ENCODE data around the gene NPAS3.

The NPAS3 gene

GRCh38 chr14:33809396-33809981, 870.8 kb downstream of the NPAS3 start:
- no peak overlapping the region for H3K4me3 ChIP-seq (ENCODE audit: low read depth, low read length)
- in situ Hi-C loops (cut with HindIII; ENCODE audit: low sequenced_read_pairs): no loop called here
- DNase-seq (ENCODE audit: low read depth): no peak
- TF ChIP-seq CTCF (IDR thresholded peaks at IDR 0.05; ENCODE audit: low read depth, low read length, missing control alignments): no peak

- DNase-seq (ENCODE audit: low read depth): no peak
- in situ Hi-C loops (cut with HindIII; ENCODE audit: low sequenced_read_pairs): no loop called here
Measured at GRCh38 chr14:33810308-33810707, 871.6 kb downstream of the NPAS3 start.

GRCh38 chr14:33811721-33812120, 873.0 kb downstream of the NPAS3 start:
- no peak for TF ChIP-seq CTCF (IDR thresholded peaks at IDR 0.05; ENCODE audit: low read depth, low read length, missing control alignments)
- H3K4me3 ChIP-seq (ENCODE audit: low read depth, low read length): no peak overlapping the region
- in situ Hi-C loops (cut with HindIII; ENCODE audit: low sequenced_read_pairs): no loop called here
- DNase-seq (ENCODE audit: low read depth): no peak

More at GRCh38 chr14:33810308-33810707, 871.6 kb downstream of the NPAS3 start:
- TF ChIP-seq CTCF (IDR thresholded peaks at IDR 0.05; ENCODE audit: low read depth, low read length, missing control alignments): no peak
- H3K4me3 ChIP-seq (ENCODE audit: low read depth, low read length): no peak overlapping the region

GRCh38 chr14:33812181-33812580, 873.5 kb downstream of the NPAS3 start:
- TF ChIP-seq CTCF (IDR thresholded peaks at IDR 0.05; ENCODE audit: low read depth, low read length, missing control alignments): no peak
- no peak overlapping the region for H3K4me3 ChIP-seq (ENCODE audit: low read depth, low read length)
- in situ Hi-C loops (cut with HindIII; ENCODE audit: low sequenced_read_pairs): no loop called here
- DNase-seq (ENCODE audit: low read depth): no peak

- in situ Hi-C loops (cut with HindIII; ENCODE audit: low sequenced_read_pairs): no loop called here
- no peak for TF ChIP-seq CTCF (IDR thresholded peaks at IDR 0.05; ENCODE audit: low read depth, low read length, missing control alignments)
- DNase-seq (ENCODE audit: low read depth): no peak
Measured at GRCh38 chr14:33812601-33813000, 873.9 kb downstream of the NPAS3 start.

GRCh38 chr14:33814010-33814409, 875.3 kb downstream of the NPAS3 start:
- in situ Hi-C loops (cut with HindIII; ENCODE audit: low sequenced_read_pairs): no loop called here
- H3K4me3 ChIP-seq (ENCODE audit: low read depth, low read length): no peak overlapping the region
- TF ChIP-seq CTCF (IDR thresholded peaks at IDR 0.05; ENCODE audit: low read depth, low read length, missing control alignments): no peak
- no peak for DNase-seq (ENCODE audit: low read depth)

More at GRCh38 chr14:33812601-33813000, 873.9 kb downstream of the NPAS3 start:
- no peak overlapping the region for H3K4me3 ChIP-seq (ENCODE audit: low read depth, low read length)

Data from astrocyte of the cerebellum (primary cell).